Dedifferentiated amniotic fluid mesenchymal stem cell (primary cell): ENCODE data around the gene KCNN2.

Source experiments
- DNase-seq: peaks from one replicate; pipeline ENCODE4 v3.0.0-alpha.2; 2016; ENCODE audit errors: extremely low spot score

KCNN2 gene

DNA sequence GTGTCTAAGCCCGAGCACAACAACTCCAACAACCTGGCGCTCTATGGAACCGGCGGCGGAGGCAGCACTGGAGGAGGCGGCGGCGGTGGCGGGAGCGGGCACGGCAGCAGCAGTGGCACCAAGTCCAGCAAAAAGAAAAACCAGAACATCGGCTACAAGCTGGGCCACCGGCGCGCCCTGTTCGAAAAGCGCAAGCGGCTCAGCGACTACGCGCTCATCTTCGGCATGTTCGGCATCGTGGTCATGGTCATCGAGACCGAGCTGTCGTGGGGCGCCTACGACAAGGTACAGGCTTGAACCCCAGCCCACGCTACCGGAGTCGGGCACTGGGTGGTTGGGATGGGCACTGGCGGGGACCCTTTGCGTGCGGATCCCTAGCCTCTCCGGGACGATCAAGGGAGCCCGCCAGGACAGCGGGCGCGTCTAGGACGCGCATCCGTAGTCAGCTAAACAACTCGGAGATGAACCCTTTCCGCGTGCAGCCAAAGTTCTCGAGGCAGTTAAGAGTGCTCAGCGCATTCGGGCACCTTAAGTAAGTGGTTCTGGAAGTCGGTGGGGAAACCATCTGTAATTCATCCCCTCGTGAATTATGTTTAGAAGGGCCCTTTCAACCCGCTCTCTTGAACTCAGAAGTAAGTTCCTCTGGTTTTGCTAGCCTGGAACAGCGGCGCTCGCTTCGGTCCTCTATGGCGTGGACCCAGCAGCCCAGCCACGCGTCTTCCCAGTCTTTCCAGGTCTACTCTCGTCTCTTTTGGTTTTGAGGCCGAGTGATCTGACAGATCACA, 1.3 kb downstream of the KCNN2 start:
- no peak for DNase-seq

DNA sequence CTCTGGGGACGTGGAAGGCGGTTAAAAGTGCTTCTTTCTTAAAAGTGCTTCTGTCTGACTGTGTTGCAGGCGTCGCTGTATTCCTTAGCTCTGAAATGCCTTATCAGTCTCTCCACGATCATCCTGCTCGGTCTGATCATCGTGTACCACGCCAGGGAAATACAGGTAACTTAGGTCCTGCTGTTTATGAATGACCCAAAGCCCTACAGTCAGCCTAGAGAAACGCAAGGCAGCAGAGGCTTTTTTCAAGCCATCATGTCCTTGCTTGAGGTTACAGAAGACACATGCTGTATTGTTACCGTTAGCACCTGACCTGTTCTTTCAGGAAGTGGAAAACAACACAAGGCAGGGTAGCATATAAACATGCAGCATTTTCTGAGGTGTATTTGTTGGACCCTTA, 2.0 kb downstream of the KCNN2 start:
- DNase-seq = no peak

GRCh38 chr5:114367029-114367428, 5.2 kb downstream of the KCNN2 start:
- no peak for DNase-seq

GRCh38 chr5:114369680-114370417, 8.0 kb downstream of the KCNN2 start:
- no peak for DNase-seq

DNA sequence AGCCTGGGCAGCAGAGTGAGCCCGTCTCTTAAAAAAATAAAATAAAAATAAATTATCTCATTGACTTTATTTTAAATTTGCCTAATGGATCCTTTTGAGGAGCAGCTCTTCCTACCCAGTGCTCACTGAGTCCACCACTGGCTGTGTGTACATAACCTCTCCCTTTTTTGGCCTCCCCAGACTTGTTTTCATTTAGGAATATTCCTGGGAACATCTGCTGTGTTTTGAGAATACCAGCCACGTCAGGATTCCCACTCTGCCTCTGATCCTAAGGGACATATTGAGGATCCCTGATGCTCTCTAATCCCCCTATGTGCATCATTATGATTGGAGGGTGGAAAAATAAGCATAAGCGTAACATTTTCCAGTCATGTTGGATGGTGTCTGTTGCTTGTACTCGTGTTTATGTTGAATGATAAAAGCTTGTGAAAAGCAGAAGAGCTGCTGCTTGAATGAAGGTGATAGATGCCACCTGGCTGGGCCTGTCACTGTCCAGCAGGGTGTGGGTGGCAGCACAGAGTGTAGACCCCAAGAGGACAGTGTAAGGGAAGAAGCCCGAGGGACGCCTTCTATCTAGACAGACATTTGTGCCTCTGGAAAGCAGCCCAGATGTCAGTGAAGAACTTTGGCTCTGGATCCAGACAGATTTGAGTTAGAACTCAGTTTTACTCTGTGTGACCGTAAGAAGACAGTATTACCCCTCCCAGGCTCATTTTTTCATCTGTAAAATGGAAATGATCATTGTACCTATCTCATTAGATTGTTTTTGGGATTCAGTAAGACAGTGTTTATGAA, 15.4 kb downstream of the KCNN2 start:
- no peak for DNase-seq

DNA sequence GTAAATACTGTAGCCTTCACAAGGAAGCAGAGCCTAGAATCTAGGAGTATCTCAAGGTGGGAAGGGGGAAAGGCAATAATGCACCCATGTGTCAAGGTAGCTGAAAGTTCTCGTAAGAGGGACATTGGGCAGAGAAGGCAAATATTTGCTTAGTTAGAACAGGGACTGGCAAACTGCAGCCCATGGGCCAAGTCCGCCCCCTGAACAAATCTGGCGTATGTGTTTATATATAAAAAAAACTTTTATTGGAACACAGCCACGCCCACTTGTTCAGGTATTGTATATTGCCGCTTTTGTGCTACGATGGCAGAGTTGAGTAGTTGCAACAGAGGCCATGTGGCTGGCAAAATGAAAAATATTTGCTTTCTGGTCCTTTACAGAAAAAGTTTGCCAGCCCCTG, 16.1 kb downstream of the KCNN2 start:
- DNase-seq = no peak

DNA sequence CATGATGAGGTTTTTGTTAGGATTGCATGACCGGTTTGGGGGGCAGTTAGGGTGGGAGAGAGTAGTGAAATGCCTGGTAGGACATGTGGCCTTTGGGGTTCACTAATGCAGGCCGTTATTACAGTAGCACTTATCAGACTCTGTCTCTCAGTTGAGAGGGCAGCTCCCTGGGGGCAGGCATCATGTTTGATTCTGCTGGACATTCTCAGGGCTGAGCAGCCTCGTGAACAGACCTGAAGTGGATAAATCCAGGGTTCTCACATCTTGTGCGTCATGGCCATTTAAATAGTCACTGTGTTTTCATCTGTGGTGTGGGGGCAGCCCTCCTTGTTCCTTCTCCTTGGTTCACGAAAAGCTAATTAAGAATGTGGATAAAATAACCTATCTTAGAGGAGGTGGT, 18.9 kb downstream of the KCNN2 start:
- DNase-seq = no peak

- DNase-seq = peak; percentile 58
Measured at GRCh38 chr5:114387433-114387832, 25.6 kb downstream of the KCNN2 start.

DNA sequence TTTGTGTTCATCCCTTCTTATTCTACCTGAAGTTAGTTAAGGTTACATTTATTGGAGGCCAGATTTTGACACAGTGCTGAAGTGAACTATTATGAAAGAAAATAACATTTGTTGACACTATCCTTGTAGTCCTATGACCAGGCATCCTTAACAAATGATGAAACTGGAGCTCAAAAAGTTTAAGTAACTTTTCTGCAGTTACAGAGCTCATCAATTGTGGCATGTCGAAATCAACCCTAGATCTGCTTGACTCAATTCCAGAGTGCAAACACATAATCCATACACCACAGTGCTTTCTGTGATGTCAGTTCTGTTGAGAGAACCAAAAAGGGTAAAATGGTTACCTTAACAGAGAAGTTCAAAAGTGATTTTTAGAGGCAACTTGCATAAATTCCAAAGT, 28.6 kb downstream of the KCNN2 start:
- DNase-seq = no peak

DNA sequence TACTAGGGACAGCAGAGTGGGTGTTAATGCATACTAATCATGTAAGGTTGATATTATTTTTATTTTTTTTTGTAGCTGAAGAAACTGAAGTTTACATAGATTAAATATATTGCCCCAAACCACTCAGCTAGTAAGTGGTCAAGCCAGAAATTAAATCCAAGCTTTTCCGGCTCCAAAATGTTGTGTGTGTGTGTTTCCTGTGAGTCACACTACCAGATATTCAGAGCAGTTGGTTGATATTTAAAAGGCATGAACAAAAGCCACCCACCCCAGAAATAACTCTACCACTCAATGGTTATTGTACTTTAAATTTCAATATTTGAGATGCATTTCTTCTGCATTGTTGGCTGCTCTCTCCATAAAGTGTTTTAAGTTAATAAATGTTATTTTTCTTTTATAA, 29.5 kb downstream of the KCNN2 start:
- DNase-seq = no peak

GRCh38 chr5:114393159-114393558, 31.3 kb downstream of the KCNN2 start:
- no peak for DNase-seq

DNA sequence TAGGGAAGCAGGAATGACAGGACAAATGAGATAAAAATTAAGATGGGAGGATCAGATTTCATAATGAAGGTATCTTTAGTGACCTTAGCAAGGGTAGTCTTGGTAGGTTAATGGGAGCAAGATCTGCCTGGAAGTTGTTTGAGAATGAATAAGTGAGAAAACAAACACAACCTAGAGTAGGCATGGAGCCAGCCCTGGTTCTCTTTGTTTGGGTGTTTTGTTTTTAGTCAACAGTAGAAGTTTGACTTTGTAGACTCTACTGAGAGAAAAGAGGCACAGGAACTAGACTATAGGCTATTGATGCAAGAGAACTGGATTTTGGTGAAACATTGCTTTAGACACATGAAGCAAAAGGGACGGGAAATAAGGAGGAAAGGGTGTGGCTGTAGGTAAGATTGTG, 40.3 kb downstream of the KCNN2 start:
- no peak for DNase-seq

DNA sequence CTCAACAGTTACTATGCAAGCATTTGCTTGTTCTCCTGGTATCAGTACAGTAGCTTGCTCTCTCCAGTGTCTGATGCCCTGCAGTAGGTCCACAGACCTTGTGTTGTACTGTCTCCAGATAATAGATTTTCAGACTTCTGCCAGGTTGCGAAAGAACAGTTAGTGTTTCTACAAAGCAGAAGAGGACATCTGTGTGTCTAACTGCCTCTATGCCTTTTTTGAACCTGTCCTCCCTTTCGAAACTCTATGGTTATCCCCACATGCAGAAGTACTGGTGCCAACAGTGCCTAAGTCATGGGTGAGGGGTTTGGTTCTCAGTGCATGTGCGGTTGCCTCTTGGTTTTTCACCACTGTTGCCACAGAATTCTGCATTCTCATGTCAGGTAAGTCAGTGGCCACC, 45.9 kb downstream of the KCNN2 start:
- DNase-seq = no peak

DNA sequence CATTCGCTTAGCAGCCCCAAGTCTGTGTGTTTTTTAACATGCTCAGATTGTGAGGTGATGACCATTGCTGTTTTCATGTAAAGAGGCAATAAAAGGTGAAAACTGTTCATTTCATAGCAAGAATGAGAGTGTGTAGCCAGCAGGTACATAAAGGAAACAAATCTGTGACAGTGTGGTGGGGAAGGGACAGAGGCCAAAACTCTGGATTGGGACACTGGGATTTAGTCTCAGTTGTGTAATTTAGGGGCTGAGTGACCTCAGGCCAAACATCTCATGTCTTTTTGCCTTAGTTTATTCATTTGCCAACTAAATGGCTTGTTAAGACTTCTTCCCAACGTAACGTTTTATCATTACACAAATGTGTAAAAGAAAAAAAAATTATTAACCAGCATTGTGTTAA, 47.0 kb downstream of the KCNN2 start:
- DNase-seq = no peak

GRCh38 chr5:114411380-114411931, 49.6 kb downstream of the KCNN2 start:
- no peak for DNase-seq

GRCh38 chr5:114412510-114413171, 50.8 kb downstream of the KCNN2 start:
- DNase-seq = peak; percentile 87

- no peak for DNase-seq
Measured at GRCh38 chr5:114415760-114416159, 53.9 kb downstream of the KCNN2 start.

GRCh38 chr5:114416254-114416653, 54.4 kb downstream of the KCNN2 start:
- no peak for DNase-seq

DNA sequence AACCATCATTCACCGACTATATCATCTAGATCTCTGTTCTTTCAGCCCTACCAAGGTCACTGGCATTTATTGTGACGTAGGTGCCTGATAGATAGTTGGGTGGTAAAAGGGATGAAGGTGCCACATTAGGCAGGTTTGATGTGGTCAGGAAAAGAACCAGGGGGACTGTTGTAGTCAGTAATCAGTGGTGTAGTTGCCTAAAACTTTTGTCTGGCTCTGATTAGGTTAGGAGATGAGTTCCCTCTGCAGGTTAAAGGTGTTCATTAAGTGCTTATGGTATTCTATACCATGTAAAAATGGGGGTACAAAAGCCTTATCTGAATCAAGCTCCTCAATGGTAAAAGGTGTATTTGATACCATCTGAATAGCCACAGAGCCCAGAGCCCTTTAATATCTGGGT, 55.6 kb downstream of the KCNN2 start:
- DNase-seq = no peak

DNA sequence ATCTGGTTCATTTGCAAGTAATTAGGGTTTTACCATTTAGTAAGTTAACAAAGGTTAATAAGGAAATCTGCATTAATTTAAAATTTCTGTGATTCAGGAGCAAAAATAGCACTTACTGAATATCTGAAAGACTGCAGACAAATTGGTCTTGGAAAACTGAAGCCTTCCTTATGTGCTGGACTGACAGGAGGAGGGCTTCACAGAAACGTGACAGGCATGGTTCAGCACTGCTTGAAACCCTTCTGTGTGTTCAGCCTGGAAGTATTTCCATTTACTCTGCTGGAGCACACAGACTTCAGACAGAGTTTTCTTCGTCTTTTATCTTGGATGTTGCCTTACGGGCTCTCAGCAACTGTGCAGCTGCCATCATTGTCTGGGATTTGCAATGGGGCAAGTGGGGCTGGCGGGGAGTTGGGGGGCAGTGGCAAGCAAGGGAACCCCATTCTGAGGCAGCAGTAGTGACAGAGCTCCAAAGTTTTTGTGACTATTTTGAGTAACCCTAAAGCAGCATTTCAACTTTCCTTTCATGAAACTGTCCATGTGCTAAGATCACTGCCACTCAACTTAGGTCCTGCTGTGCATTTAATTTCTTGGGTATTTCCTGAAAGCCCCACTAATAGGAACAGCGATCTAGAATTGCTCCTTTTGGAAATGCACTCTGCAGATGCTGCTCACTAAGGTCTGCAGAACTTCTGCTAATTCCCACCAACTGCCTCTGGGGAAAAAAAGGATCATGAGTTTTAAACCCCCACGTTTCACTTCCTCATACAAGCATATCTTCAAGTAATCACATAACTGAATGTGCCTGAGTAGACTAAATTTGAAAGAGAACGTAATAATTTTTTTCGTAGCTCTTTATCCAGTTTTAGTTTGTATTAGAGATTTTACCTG, 56.6 kb downstream of the KCNN2 start:
- no peak for DNase-seq

DNA sequence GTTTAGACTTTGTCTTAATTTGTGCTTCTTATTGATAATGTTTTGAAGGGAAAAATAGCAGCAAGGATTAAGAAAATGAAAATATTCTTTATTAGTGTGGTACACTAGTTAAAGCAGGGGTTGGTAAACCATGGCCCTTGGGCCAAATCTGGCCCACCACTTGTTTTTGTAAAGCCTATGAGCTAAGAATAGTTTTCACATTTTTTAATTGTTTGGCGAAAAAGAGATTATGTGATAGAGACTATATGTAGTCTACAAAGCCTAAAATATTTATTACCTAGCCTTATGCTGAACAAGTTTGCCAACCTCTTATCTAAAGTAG, 57.2 kb downstream of the KCNN2 start:
- no peak for DNase-seq
